NOMO-1 (cell line): ENCODE data around the gene PTPRG.

ENCODE experiments used
- DNase-seq, 2 experiments: peaks; one replicate each; lab custom pipeline; 2025; ENCODE audit not compliant: unreplicated experiment in 2 of 2; lab: John Stamatoyannopoulos, UW

Gene PTPRG

GRCh38 chr3:61847784-61848462 is 286.6 kb downstream of the PTPRG start:
- no peak for DNase-seq

DNA sequence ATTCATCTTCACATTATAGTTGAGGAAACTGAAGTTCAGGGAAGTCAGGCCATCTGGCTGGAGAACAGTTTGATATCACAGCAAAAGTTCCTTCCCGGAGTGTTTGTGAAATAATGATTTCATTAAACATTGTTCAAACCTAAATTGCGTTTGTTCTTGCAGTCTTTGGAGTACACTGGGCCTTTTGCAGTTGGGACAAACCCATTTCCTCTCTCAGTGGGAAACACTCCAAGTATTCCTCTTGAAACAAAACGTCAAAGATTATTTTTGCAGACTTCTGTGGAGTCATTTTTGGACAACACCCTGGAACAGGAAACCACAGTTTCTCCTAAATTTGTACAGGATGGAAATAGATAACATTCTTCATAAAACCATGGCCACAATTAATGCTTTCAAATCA is 287.5 kb downstream of the PTPRG start:
- DNase-seq, result no peak

- DNase-seq, result no peak
Measured at GRCh38 chr3:61853912-61854311, 292.5 kb downstream of the PTPRG start.

GRCh38 chr3:61855211-61855610 is 293.8 kb downstream of the PTPRG start:
- no peak for DNase-seq

DNA sequence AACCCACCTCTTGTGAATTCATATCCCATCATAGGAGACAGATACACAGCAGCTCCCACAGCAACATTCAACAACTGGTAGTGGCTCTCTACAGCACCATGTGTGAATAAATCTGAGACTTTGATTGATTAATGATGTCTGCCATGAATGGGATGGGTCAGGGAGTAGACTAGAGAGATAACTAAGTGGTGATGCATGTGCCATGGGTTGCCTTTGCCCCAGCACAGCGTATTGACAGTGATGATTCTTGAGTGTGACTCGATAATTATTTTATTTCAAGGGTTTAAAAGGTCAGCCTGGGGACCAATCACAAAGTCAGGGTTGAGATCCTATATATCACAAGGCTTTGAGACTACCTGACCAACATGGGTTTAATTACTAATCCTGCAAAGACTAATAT is 295.9 kb downstream of the PTPRG start:
- DNase-seq, result no peak

GRCh38 chr3:61858054-61858453 is 296.7 kb downstream of the PTPRG start:
- no peak for DNase-seq

- no peak for DNase-seq
Measured at GRCh38 chr3:61861410-61861809, 300.0 kb downstream of the PTPRG start.

- no peak for DNase-seq
Measured at GRCh38 chr3:61862614-61863289, 301.4 kb downstream of the PTPRG start.

- DNase-seq, result no peak
Measured at GRCh38 chr3:61863579-61863978, 302.2 kb downstream of the PTPRG start.

GRCh38 chr3:61864886-61865285 is 303.5 kb downstream of the PTPRG start:
- no peak for DNase-seq

DNA sequence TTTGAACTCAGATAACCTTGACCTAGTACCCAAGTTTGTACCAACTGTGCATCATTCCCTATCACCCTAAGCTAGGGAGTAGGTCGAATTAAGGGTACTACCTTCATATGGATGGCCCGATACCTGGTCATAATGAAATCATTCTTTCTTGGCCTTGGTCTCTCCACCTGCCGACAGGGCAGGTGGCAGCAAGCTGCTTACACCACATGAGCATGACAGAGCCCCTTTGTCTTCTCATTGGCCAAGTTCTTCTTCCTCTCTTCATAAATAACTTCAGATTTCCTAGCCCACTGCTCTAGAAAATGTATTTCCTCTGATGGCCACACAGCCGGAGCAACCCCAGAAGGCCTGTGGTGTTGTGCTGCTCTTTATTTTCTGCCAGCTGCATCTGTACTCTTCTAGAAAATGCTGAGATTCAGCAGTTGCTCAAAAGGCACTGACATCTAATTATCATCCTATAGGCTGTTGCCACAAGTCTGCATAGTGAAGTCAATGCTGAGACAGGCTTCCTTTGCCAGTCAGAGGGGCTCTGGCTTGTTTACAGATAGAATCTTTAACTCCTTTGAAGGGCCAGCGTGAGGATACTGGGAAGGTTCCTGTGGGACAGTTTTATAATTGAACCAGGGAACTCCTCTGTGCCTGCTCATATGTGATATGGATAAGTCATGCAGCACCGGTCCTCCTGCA is 304.2 kb downstream of the PTPRG start:
- DNase-seq, result no peak

DNA sequence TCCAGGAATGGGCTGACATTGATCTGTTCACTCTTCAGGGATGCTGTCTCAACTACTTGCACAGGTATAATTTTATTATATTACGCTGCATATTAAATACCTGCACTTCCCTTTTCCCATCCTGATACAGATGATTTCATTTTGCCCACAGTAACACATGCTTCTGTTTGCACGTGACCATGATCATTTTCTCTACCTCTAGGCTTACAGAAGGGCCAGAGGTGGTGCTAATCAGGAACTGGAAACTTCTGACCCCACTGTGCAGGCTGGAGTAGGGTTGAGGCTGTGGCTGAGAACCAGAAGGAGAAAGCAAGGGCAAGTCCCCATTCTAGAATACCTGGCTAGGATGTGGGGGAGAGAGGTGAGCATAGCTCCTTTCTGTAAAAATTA is 304.8 kb downstream of the PTPRG start:
- DNase-seq, result no peak

DNA sequence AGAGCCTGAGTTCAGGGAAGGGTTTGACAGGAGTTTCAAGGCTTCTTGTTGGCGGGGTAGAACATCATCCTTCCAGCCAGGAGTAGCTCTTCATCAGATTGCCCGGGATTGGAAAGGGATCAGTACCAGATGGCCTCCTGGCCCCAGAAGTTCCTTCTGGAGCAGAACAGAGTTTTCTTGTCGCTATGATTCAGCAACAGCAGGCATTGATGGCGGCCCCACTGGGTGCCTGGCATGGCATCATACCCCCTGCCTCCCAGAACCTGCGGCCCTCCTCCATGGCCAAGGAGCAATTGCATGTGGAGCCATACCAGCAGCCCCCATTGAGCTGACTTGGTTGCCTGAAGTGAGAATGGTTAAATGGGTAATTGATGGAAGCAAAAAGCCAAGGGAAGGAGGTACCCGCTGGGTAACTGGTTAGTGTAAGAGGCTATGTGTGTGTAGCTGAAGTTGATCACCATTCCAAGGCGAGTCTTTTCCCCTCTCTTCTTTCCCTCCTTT is 305.6 kb downstream of the PTPRG start:
- no peak for DNase-seq

DNA sequence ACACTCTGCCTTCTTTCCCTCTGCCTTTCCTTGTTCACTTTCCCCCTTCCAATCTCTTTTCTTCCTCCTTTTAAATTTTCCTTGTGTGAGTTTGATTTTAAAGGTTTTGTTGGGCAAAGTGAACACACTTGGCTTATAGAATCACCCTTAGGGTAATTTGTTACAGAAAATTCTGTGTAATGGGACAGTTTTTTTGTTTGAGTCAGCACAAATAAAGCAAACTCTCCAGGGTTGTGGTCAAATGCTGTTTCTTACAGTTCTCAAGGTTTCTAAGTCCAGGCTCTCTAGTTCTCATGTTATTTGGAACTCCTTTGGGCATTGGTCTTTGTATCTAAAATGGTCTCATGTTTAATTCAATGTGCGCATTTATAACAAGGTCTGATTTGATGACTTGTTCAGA is 307.1 kb downstream of the PTPRG start:
- DNase-seq, result no peak

DNA sequence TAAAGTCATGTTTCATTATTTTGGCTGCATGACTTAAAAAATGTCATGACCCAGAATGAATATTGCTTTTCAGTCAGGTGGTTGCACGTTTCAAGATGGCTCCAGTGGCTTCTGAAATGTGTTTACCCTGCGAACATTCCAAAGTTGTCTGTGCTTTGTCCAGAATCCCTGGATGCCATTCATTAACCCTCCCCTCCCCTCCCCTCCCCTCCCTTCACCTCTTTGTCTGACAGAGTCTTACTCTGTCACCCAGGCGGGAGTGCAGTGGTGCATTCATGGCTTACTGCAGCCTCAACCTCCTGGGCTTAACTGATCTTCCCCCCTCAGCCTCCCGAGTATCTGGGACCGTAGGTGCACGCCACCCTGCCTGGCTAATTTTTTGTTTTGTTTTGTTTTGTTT is 308.0 kb downstream of the PTPRG start:
- no peak for DNase-seq

GRCh38 chr3:61871644-61872043 is 310.3 kb downstream of the PTPRG start:
- no peak for DNase-seq

GRCh38 chr3:61872077-61872706 is 310.8 kb downstream of the PTPRG start:
- DNase-seq, result no peak

- no peak for DNase-seq
Measured at GRCh38 chr3:61875046-61875844, 313.9 kb downstream of the PTPRG start.

DNA sequence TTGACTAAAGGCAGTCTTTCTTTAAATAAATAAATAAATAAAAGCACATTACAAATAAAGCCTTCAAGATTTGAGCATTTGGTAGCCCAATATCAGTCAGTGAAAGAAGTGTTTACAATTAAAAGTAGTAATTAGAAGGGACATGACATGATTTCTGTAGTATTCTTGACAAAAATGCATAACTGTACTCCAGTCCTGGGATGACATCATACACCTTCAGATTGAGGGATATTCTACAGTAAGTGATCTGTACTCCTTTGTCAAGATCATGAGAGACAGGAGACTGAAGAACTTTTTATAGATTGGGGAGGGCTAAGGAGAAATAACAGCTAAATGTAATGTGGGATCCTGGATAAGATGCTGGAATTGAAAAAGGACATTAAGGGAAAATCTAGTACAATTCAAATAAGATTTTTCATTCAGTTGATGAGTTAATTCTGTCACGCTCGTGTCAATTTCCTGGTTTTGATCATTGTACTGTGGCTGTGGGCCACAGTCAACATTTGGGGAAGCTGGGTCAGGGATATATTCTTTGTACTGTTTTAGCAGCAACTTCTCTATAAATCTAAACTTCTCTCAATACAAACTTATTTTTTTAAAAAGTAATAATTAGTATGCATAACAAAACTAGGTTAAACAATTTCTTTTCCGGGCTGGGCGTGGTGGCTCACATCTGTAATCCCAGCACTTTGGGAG is 314.8 kb downstream of the PTPRG start:
- DNase-seq, result no peak

GRCh38 chr3:61876797-61877196 is 315.4 kb downstream of the PTPRG start:
- no peak for DNase-seq
